Tibial nerve (tissue), 4 donors: Measurements from ENCODE around the gene TESK2.

Experiments used
- EP300 ChIP-seq, 2 donors: sonication (generic); formaldehyde crosslinking; IDR thresholded peaks; one replicate each; pipeline ENCODE4 v1.6.1; 2017; ENCODE audit warnings: antibody characterized with exemption in 2 of 2, mild to moderate bottlenecking in 1 of 2
- TF ChIP-seq, protein P1 (sequence below), 5 experiments: fragments of 200-600 bp in 3 of 5; fragments of 450-650 bp in 2 of 5; sonication (generic) in 3 of 5; IDR thresholded peaks; one replicate each; pipeline ENCODE4 v1.5.1; 2016 to 2019; ENCODE audit warnings: antibody characterized with exemption in 5 of 5, mild to moderate bottlenecking in 3 of 5, moderate library complexity in 2 of 5

GRCh38 chr1:45521413-45522323 is 30.7 kb upstream of the TESK2 start, which contains the start of gene PRDX1:
- TF ChIP-seq EP300 (IDR thresholded peaks at IDR 0.05), result peak; percentile 91 to 100
- TF ChIP-seq, protein P1, sequence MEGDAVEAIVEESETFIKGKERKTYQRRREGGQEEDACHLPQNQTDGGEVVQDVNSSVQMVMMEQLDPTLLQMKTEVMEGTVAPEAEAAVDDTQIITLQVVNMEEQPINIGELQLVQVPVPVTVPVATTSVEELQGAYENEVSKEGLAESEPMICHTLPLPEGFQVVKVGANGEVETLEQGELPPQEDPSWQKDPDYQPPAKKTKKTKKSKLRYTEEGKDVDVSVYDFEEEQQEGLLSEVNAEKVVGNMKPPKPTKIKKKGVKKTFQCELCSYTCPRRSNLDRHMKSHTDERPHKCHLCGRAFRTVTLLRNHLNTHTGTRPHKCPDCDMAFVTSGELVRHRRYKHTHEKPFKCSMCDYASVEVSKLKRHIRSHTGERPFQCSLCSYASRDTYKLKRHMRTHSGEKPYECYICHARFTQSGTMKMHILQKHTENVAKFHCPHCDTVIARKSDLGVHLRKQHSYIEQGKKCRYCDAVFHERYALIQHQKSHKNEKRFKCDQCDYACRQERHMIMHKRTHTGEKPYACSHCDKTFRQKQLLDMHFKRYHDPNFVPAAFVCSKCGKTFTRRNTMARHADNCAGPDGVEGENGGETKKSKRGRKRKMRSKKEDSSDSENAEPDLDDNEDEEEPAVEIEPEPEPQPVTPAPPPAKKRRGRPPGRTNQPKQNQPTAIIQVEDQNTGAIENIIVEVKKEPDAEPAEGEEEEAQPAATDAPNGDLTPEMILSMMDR (IDR thresholded peaks at IDR 0.05), result peak in 3 of 5 experiments; percentile 11 to 66 (median 57)
